Measurements from ENCODE around the gene ARHGAP45. TPM values are rescaled to one million over a fixed set of nuclear protein-coding genes. Genes with fewer than 3 reads are reported as not detected.

The ARHGAP45 gene
- total RNA-seq, 4 donors from 2014 or later = 11.5 to 13.4 (median 12.6) TPM

- 86% methylated on average over 11 of the region's 11 CpGs for WGBS
- H3K4me1 ChIP-seq = peaks cover 52% of the 10 kb centered on the region
- H3K27me3 ChIP-seq = peaks cover 28% of the 10 kb centered on the region
- H3K27ac ChIP-seq = no peak overlapping the region
- no peak overlapping the region for H3K4me3 ChIP-seq
- no peaks in the 10 kb centered on the region for H3K36me3 ChIP-seq
- DNase-seq (ENCODE audit: low spot score in 2 of 2) = no peak
- TF ChIP-seq POLR2AphosphoS5 (IDR thresholded peaks at IDR 0.05) (no peak), POLR2A (IDR thresholded peaks at IDR 0.05) (no peak), CTCF (IDR thresholded peaks at IDR 0.05) (no peak), EP300 (IDR thresholded peaks at IDR 0.05) (no peak)
- no peaks in the 10 kb centered on the region for H3K9me3 ChIP-seq
These were observed 5.5 kb downstream of the ARHGAP45 start for GRCh38 chr19:1072371-1073015.

- TF ChIP-seq EP300 (IDR thresholded peaks at IDR 0.05) (no peak), POLR2AphosphoS5 (IDR thresholded peaks at IDR 0.05) (no peak), POLR2A (IDR thresholded peaks at IDR 0.05) (no peak), CTCF (IDR thresholded peaks at IDR 0.05) (no peak)
- Histone ChIP-seq H3K27ac (no peak overlapping the region), H3K36me3 (no peaks in the 10 kb centered on the region), H3K9me3 (no peaks in the 10 kb centered on the region), H3K27me3 (peaks cover 22% of the 10 kb centered on the region), H3K4me3 (no peak overlapping the region), H3K4me1 (peaks cover 50% of the 10 kb centered on the region)
- DNase-seq (ENCODE audit: low spot score in 2 of 2) = no peak
- WGBS = 93% methylated on average over 12 of the region's 30 CpGs
These were observed 6.3 kb downstream of the ARHGAP45 start for GRCh38 chr19:1073063-1073955.

- no peak for TF ChIP-seq POLR2A (IDR thresholded peaks at IDR 0.05)
- TF ChIP-seq POLR2AphosphoS5 (IDR thresholded peaks at IDR 0.05) = no peak
- TF ChIP-seq EP300 (IDR thresholded peaks at IDR 0.05) = no peak
- TF ChIP-seq CTCF (IDR thresholded peaks at IDR 0.05) = no peak
- H3K4me1 ChIP-seq = peaks cover 47% of the 10 kb centered on the region
- 72% methylated on average over 11 of the region's 28 CpGs for WGBS
- no peaks in the 10 kb centered on the region for H3K9me3 ChIP-seq
- peak overlapping the region; percentile 33 for H3K4me3 ChIP-seq
- peaks cover 15% of the 10 kb centered on the region for H3K27me3 ChIP-seq
- H3K27ac ChIP-seq = no peak overlapping the region
- H3K36me3 ChIP-seq = no peaks in the 10 kb centered on the region
- no peak for DNase-seq (ENCODE audit: low spot score in 2 of 2)
These were observed 7.1 kb downstream of the ARHGAP45 start for GRCh38 chr19:1073956-1074517.

GRCh38 chr19:1074544-1075283, 7.7 kb downstream of the ARHGAP45 start:
- DNase-seq (ENCODE audit: low spot score in 2 of 2) = peak; percentile 91 to 93
- Histone ChIP-seq H3K27me3 (peaks cover 10% of the 10 kb centered on the region), H3K9me3 (no peaks in the 10 kb centered on the region), H3K4me1 (peaks cover 41% of the 10 kb centered on the region), H3K4me3 (peak overlapping the region; percentile 33), H3K27ac (no peak overlapping the region), H3K36me3 (peaks cover under 1% of the 10 kb centered on the region)
- TF ChIP-seq POLR2A (IDR thresholded peaks at IDR 0.05) = no peak
- TF ChIP-seq POLR2AphosphoS5 (IDR thresholded peaks at IDR 0.05) = no peak
- 44% methylated on average over 12 of the region's 54 CpGs for WGBS

- 68% methylated on average over 4 of the region's 4 CpGs for WGBS
These were observed 9.0 kb downstream of the ARHGAP45 start for GRCh38 chr19:1076046-1076386.

More at GRCh38 chr19:1076046-1076386, 9.0 kb downstream of the ARHGAP45 start:
- DNase-seq (ENCODE audit: low spot score in 2 of 2) = no peak
- Histone ChIP-seq H3K27ac (no peak overlapping the region), H3K27me3 (peaks cover 3% of the 10 kb centered on the region), H3K4me3 (no peak overlapping the region), H3K36me3 (peaks cover 12% of the 10 kb centered on the region), H3K4me1 (peaks cover 36% of the 10 kb centered on the region), H3K9me3 (no peaks in the 10 kb centered on the region)
- TF ChIP-seq POLR2A (IDR thresholded peaks at IDR 0.05) = no peak
- no peak for TF ChIP-seq EP300 (IDR thresholded peaks at IDR 0.05)
- TF ChIP-seq CTCF (IDR thresholded peaks at IDR 0.05) = no peak
- TF ChIP-seq POLR2AphosphoS5 (IDR thresholded peaks at IDR 0.05) = no peak

Data from suprapubic skin (tissue), 4 donors.